IPS-NIHi7 (cell line): ENCODE measurements around the gene GAB3.

ENCODE experiments used
- DNase-seq: peaks from one replicate; pipeline ENCODE4 v3.0.0; 2012; ENCODE audit warnings: mixed read lengths; ENCODE audit errors: extremely low spot score

Gene GAB3

GRCh38 chrX:154750301-154751202 lies at the start of gene GAB3:
Gene GAB3, minus strand, starts transcription at chrX:154751077. Its CDS starts 52 bp downstream, at chrX:154751025.
- peak; percentile 20 for DNase-seq

- DNase-seq, result no peak
Measured at GRCh38 chrX:154799556-154800348, 48.9 kb upstream of the GAB3 start.

- DNase-seq, result no peak
Measured at GRCh38 chrX:154797006-154797405, 46.1 kb upstream of the GAB3 start.

GRCh38 chrX:154795016-154795415 lies 44.1 kb upstream of the GAB3 start:
- no peak for DNase-seq

GRCh38 chrX:154793084-154793795 lies 42.4 kb upstream of the GAB3 start:
- DNase-seq, result no peak

- DNase-seq, result no peak
Measured at GRCh38 chrX:154791939-154792338, 41.1 kb upstream of the GAB3 start.

GRCh38 chrX:154791467-154791866 lies 40.6 kb upstream of the GAB3 start:
- DNase-seq, result no peak

GRCh38 chrX:154785716-154786115 lies 34.8 kb upstream of the GAB3 start:
- no peak for DNase-seq

GRCh38 chrX:154784149-154784995 lies 33.5 kb upstream of the GAB3 start:
- DNase-seq, result no peak

GRCh38 chrX:154780968-154781367 lies 30.1 kb upstream of the GAB3 start:
- DNase-seq, result no peak

- no peak for DNase-seq
Measured at GRCh38 chrX:154779261-154779660, 28.4 kb upstream of the GAB3 start.

GRCh38 chrX:154776753-154777152 lies 25.9 kb upstream of the GAB3 start:
- DNase-seq, result no peak

- DNase-seq, result no peak
Measured at GRCh38 chrX:154775419-154776349, 24.8 kb upstream of the GAB3 start.

- no peak for DNase-seq
Measured at GRCh38 chrX:154774622-154775021, 23.7 kb upstream of the GAB3 start.

GRCh38 chrX:154762537-154763296 lies 11.8 kb upstream of the GAB3 start, which contains the start of gene DKC1:
Gene DKC1, plus strand, starts transcription at chrX:154762864. Its CDS starts 102 bp downstream, at chrX:154762966.
- peak; percentile 86 for DNase-seq

- DNase-seq, result no peak
Measured at GRCh38 chrX:154761977-154762536, 11.2 kb upstream of the GAB3 start.

- no peak for DNase-seq
Measured at GRCh38 chrX:154758696-154759095, 7.8 kb upstream of the GAB3 start.

- DNase-seq, result no peak
Measured at GRCh38 chrX:154751669-154752271, 893 bp upstream of the GAB3 start.
